OCI-LY3 (cell line): ENCODE results near the gene NKRF.

Source experiments
- H2AFZ ChIP-seq: fragments of 200-600, 300-600 bp; shearing (Covaris generic); 2 replicates; pipeline ENCODE4 v1.6.0; 2014; ENCODE audit warnings: antibody characterized with exemption, low read depth, low read length
- H3K27ac ChIP-seq: fragments of 200-600, 300-600 bp; sonication (generic); 2 replicates; pipeline ENCODE4 v1.5.1; 2014; ENCODE audit warnings: mild to moderate bottlenecking, low read length, moderate library complexity, mixed read lengths
- H3K27me3 ChIP-seq: fragments of 200-600, 300-600 bp; sonication (generic); 2 replicates; pipeline ENCODE4 v1.6.1; 2014; ENCODE audit warnings: low read depth, low read length, mixed read lengths
- H3K36me3 ChIP-seq: fragments of 200-600, 300-600 bp; sonication (generic); replicated peaks from 2 replicates; pipeline ENCODE3; 2014; ENCODE audit warnings: low read depth, low read length, mixed read lengths
- H3K4me1 ChIP-seq: fragments of 300-600, 200-600 bp; sonication (generic); 2 replicates; pipeline ENCODE4 v1.6.1; 2014; ENCODE audit warnings: low read length, mixed read lengths
- H3K4me2 ChIP-seq: fragments of 200-600, 300-600 bp; sonication (generic); 2 replicates; pipeline ENCODE4 v1.6.1; 2014; ENCODE audit warnings: low read length, mixed read lengths
- H3K4me3 ChIP-seq: fragments of 300-600, 200-600 bp; sonication (generic); 2 replicates; pipeline ENCODE4 v1.5.1; 2014; ENCODE audit warnings: antibody characterized with exemption, mild to moderate bottlenecking, low read length, moderate library complexity
- H3K79me2 ChIP-seq: fragments of 300-600, 200-600 bp; shearing (Covaris generic); 2 replicates; pipeline ENCODE4 v1.6.1; 2014; ENCODE audit warnings: mild to moderate bottlenecking, low read length, mixed read lengths
- H3K9ac ChIP-seq: fragments of 300-600, 200-600 bp; shearing (Covaris generic); 2 replicates; pipeline ENCODE4 v1.6.0; 2014; ENCODE audit warnings: mild to moderate bottlenecking, low read length, moderate library complexity
- H3K9me3 ChIP-seq: fragments of 200-600, 300-600 bp; shearing (Covaris generic); 2 replicates; pipeline ENCODE4 v1.6.1; 2014; ENCODE audit warnings: low read length, mixed read lengths; ENCODE audit not compliant: insufficient read depth
- H4K20me1 ChIP-seq: fragments of 200-600, 300-600 bp; sonication (generic); 2 replicates; pipeline ENCODE4 v1.6.1; 2016; ENCODE audit warnings: low read length, mixed read lengths; ENCODE audit not compliant: insufficient read depth
- CTCF ChIP-seq: fragments of 200-600, 300-600 bp; sonication (generic); IDR thresholded peaks from 2 replicates; pipeline ENCODE4 v1.5.1; 2014; ENCODE audit warnings: antibody characterized with exemption, low read length, low read depth
- EZH2phosphoT487 ChIP-seq: fragments of 200-600 bp; shearing (Covaris generic); IDR thresholded peaks from 2 replicates; pipeline ENCODE4 v1.6.1; 2018; ENCODE audit warnings: antibody characterized with exemption, mixed run types, low read depth

NKRF gene

DNA sequence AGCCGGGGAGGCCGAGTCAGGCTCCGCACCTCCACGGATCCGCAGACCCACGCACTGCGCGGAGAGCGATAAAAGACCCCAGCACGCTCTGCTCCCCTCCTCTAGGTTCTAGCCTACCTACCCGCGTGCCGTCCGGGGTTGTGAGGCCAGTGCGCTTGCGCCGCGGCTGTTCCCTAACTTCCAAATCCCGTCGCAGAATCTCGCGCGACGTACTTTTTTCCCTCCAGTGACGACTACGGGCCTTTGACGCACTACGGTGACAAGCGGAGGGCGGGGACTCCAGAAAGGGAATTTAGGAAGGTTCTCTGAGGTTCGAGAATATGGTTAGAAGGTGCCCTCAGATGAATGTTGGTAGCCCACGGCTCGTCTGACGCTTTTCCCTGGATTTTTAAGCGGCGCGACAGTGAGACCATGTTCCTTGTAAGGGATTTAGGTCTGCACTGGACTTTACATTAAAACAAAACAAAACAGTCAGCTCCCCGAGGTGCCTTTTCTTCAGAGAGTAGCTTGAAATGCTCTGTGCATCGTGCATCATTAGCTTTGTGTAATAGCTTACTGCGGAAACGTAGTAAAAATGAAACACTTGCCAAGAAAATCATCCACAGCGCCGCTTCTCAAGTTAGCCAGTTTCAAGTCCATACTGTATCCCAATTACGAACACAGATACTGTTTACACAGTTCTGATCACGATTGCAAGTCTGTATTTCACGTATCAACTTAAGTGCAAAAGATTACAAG lies at the start of gene NKRF:
NKRF (minus strand) TSS at position 145 of the 738 bp plus-strand sequence.
- H3K36me3 ChIP-seq: peaks cover 11% of the 10 kb centered on the region
- peak within 1 kb of the TSS; percentile 99 for H3K4me3 ChIP-seq
- peak within 1 kb of the TSS; percentile 93 for H3K4me2 ChIP-seq
- peak within 1 kb of the TSS; percentile 100 for H3K9ac ChIP-seq
- peaks cover 37% of the 10 kb centered on the region for H3K4me1 ChIP-seq
- H3K27me3 ChIP-seq: 0 out of 2 replicates have a peak, but pooled peaks cover 9% of the 10 kb centered on the region
- peak within 1 kb of the TSS; percentile 77 for H3K27ac ChIP-seq
- H3K9me3 ChIP-seq: no peaks in the 10 kb centered on the region
- peak within 1 kb of the TSS; percentile 84 for H2AFZ ChIP-seq
- H4K20me1 ChIP-seq: peaks cover 34% of the 10 kb centered on the region
- TF ChIP-seq EZH2phosphoT487: no peak
- no peak for TF ChIP-seq CTCF
- H3K79me2 ChIP-seq: peaks cover 48% of the 10 kb centered on the region

- no peak overlapping the region for H3K4me2 ChIP-seq
- H3K36me3 ChIP-seq: peaks cover 57% of the 10 kb centered on the region
- H3K4me3 ChIP-seq: no peak overlapping the region
Observed at GRCh38 chrX:119655125-119655524, 48.9 kb upstream of the NKRF start.

GRCh38 chrX:119654112-119654531 lies 47.9 kb upstream of the NKRF start:
- Histone ChIP-seq H2AFZ (no peak overlapping the region), H4K20me1 (peaks cover 2% of the 10 kb centered on the region; the same call in 1 of the 2 replicates), H3K9ac (no peak overlapping the region), H3K79me2 (peaks cover 8% of the 10 kb centered on the region; the same call in 1 of the 2 replicates), H3K4me2 (no peak overlapping the region), H3K27me3 (no peaks in the 10 kb centered on the region), H3K9me3 (no peaks in the 10 kb centered on the region), H3K27ac (no peak overlapping the region), H3K36me3 (peaks cover 55% of the 10 kb centered on the region), H3K4me1 (peaks cover 18% of the 10 kb centered on the region), H3K4me3 (no peak overlapping the region)
- TF ChIP-seq CTCF (no peak), EZH2phosphoT487 (no peak)

More at GRCh38 chrX:119655125-119655524, 48.9 kb upstream of the NKRF start:
- Histone ChIP-seq H4K20me1 (peaks cover 2% of the 10 kb centered on the region; the same call in 1 of the 2 replicates), H2AFZ (no peak overlapping the region), H3K9me3 (no peaks in the 10 kb centered on the region), H3K79me2 (peaks cover 8% of the 10 kb centered on the region; the same call in 1 of the 2 replicates), H3K4me1 (peaks cover 8% of the 10 kb centered on the region), H3K9ac (no peak overlapping the region), H3K27ac (no peak overlapping the region), H3K27me3 (no peaks in the 10 kb centered on the region)
- TF ChIP-seq EZH2phosphoT487 (no peak), CTCF (no peak)

DNA sequence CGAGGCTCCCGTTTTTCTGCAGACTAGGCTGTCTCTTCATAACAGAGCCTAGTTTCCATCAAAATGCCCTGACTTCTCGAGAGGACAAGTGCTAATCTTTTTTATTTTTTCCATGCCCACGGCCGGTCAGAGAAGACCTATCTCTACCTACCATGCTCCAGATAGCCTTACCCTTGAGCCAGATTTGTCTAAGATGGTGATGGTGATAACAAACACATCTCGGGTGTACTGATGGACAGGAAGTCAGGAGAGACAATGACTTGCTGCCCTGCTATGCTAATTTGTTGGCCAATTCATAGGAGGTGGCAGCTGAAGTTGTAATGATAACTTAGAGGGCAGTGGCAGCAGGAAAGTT lies 42.2 kb upstream of the NKRF start:
- H3K79me2 ChIP-seq: peaks cover 23% of the 10 kb centered on the region
- H3K36me3 ChIP-seq: peaks cover 59% of the 10 kb centered on the region
- H3K27ac ChIP-seq: peak overlapping the region; percentile 99
- H3K4me1 ChIP-seq: peaks cover 52% of the 10 kb centered on the region
- H3K27me3 ChIP-seq: no peaks in the 10 kb centered on the region
- TF ChIP-seq EZH2phosphoT487: no peak
- TF ChIP-seq CTCF: no peak
- peak overlapping the region; percentile 60 for H3K9ac ChIP-seq
- H3K4me3 ChIP-seq: peak overlapping the region; percentile 35; the same call in 1 of the 2 replicates
- H2AFZ ChIP-seq: no peak overlapping the region
- H3K9me3 ChIP-seq: no peaks in the 10 kb centered on the region
- H4K20me1 ChIP-seq: no peaks in the 10 kb centered on the region; the same call in 1 of the 2 replicates
- H3K4me2 ChIP-seq: peak overlapping the region; percentile 60
